Sigmoid colon (tissue), 4 donors: ENCODE results near the gene BRPF1.

Experiments
- POLR2A ChIP-seq, 2 donors: fragments of 450-650 bp; IDR thresholded peaks; one replicate each; pipeline ENCODE4 v1.6.1; 2016; ENCODE audit warnings: antibody characterized with exemption in 2 of 2, mild to moderate bottlenecking in 2 of 2, moderate library complexity in 2 of 2
- POLR2AphosphoS5 ChIP-seq, 4 donors: sonication (generic); formaldehyde crosslinking; IDR thresholded peaks; one replicate each; pipeline ENCODE4 v1.6.1; 2017; ENCODE audit warnings: antibody characterized with exemption in 4 of 4
- TF ChIP-seq, protein P1 (sequence below), 4 experiments: fragments of 450-650 bp in 3 of 4; fragments of 200-600 bp in 1 of 4; IDR thresholded peaks; one replicate each; pipeline ENCODE4 v1.5.1; 2016 to 2019; ENCODE audit warnings: antibody characterized with exemption in 4 of 4, mild to moderate bottlenecking in 3 of 4, moderate library complexity in 2 of 4

DNA sequence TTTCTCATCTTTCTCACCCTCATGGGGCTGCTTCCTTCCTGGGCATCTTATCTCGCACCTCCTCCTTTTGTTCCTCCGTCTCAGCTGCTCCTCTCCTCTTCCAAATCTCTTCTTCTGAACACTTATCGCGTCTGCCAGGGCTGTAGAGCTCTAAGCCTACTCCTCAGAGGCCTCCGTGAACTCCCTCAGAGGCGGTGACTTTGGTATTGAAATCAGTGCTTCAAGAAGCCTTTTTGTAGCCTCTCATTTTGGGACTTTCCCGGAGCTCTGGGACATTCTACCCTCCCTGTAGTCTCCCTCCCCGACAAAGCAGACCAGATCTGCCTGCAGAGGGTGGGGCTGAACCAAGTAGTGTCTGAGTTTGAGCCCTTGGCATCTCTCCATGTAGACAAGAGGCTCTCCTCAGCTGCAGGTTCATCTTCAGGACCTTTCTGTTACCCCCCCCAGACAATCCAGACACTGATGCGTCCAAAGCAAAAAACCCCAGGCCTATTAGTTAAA lies 45.4 kb upstream of the BRPF1 start:
- TF ChIP-seq, protein P1, sequence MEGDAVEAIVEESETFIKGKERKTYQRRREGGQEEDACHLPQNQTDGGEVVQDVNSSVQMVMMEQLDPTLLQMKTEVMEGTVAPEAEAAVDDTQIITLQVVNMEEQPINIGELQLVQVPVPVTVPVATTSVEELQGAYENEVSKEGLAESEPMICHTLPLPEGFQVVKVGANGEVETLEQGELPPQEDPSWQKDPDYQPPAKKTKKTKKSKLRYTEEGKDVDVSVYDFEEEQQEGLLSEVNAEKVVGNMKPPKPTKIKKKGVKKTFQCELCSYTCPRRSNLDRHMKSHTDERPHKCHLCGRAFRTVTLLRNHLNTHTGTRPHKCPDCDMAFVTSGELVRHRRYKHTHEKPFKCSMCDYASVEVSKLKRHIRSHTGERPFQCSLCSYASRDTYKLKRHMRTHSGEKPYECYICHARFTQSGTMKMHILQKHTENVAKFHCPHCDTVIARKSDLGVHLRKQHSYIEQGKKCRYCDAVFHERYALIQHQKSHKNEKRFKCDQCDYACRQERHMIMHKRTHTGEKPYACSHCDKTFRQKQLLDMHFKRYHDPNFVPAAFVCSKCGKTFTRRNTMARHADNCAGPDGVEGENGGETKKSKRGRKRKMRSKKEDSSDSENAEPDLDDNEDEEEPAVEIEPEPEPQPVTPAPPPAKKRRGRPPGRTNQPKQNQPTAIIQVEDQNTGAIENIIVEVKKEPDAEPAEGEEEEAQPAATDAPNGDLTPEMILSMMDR (IDR thresholded peaks at IDR 0.05) = no peak
- TF ChIP-seq POLR2A (IDR thresholded peaks at IDR 0.05) (no peak), POLR2AphosphoS5 (IDR thresholded peaks at IDR 0.05) (no peak)
